Measurements from ENCODE around the gene UBL4A.
"Not testable (repeated sequence)": the region's sequence is repeated elsewhere in the genome, so short reads cannot be mapped to it uniquely, and the experiment has no call there.

The UBL4A gene

GRCh38 chrX:154507673-154508383 lies 21.4 kb upstream of the UBL4A start:
- DNase-seq (ENCODE audit: low spot score), result no peak

DNA sequence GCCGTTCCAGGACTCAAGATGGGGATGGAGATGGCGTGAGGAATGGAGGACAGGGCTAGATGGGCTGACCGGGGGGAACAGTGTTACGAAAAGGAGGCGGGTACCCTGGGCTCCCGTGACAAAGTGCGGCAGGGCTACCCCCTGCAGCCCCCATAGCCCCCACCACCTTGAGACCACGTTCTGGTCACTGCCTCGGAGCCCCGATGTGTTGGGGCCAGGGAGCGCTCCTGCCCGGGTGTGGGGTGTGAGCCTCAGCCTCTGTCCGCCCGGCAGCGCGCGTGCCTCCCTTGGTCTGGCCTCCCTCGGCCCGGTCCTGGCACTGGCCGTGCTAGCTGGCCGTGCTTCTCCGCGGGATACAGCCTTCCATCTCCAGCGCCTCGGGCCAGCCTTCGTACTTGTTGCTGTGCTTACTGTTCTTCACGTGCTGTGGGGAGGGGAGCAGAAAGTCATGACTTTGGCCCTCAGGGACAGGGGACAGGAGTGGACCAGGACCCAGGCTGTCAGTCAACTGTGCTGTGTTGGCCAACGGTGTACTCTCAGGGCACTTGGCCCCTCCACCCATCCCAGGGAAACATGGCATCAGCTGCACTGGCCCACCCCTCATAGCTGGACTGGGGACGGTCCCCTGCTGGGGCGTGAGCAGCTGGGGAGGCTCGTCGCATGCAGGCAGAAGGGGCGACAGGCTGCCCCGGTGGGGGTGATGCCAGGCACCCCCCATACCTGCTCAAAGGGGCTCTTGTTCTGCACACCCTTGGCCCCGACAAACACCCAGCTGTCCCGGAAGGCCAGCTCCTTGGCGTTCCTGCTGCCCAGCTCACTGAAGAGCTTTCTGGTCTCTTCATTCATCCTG lies 20.3 kb upstream of the UBL4A start:
- DNase-seq (ENCODE audit: low spot score), result no peak

- DNase-seq (ENCODE audit: low spot score), result peak; percentile 29
Observed at GRCh38 chrX:154505734-154506133, 19.3 kb upstream of the UBL4A start.

- no peak for DNase-seq (ENCODE audit: low spot score)
Observed at GRCh38 chrX:154502989-154503388, 16.6 kb upstream of the UBL4A start.

DNA sequence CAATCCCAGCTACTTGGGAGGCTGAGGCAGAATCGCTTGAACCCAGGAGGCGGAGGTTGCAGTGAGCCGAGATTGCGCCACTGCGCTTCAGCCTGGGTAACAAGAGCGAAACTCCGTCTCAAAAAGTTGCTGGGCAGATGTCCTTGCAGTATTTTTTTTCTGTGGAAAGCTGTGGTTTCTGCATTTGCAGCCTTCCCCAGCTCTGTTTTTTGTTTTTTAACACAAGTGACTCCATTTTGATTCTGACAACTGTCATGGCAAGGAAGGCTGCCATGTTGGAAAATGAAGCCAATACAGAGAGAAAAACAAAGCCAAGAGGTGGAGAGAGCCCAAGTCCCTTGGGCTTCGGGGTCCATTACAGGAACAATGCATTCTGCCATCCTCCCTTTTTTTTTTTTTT lies 15.7 kb upstream of the UBL4A start:
- DNase-seq (ENCODE audit: low spot score), result no peak

- not testable (repeated sequence) for DNase-seq (ENCODE audit: low spot score)
Observed at GRCh38 chrX:154501423-154501822, 15.0 kb upstream of the UBL4A start.

DNA sequence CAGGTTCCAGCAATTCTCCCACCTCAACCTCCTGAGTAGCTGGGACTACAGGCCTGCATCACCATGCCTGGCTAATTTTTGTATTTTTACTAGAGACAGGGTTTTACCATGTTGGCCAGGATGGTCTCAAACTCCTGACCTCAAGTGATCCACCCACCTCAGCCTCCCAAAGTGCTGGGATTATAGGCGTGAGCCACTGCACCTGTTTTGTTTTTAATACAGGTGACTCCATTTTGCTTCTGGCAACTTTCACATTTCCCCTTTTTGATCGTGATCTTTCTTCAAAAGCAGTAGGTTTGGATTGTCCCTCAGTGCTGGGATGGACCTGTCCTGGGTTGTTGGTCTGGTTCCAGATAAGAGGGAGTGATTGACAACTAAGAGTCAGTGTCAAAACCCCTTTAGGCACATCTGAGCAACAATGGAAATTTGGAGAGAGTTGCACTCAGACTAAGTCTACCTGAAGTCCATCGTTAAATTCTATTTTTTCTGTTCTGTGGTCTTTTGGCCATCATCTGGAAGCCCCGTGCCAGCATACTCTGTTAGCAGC lies 10.2 kb upstream of the UBL4A start:
- not testable (repeated sequence) for DNase-seq (ENCODE audit: low spot score)

DNA sequence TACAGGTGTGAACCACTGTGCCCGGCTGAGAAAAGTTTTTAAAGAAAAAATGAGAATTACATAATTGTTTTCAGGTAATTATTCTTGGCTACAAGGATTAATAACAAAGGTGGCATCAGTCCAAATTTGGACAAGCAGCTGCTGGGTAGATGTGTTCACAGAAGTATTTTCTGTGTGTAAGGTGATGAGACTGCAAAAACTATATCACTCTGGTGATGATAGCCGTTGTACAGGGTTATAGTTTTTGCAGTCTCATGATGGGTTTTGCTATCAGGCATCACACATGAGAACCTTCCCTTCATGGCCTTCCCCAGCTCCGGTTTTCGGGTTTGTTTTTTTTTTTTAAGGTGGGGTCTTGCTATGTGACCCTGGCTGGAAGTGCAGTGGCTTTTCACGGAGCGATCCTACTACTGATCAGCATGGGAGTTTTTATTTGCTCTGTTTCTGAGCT lies 9.1 kb upstream of the UBL4A start:
- DNase-seq (ENCODE audit: low spot score), result no peak

GRCh38 chrX:154494715-154495114 lies 8.3 kb upstream of the UBL4A start:
- no peak for DNase-seq (ENCODE audit: low spot score)

GRCh38 chrX:154490414-154491083 lies 4.1 kb upstream of the UBL4A start, which contains the start of gene SLC10A3:
Gene SLC10A3 (minus strand): TSS chrX:154490629. CDS start chrX:154488940, 1,689 bp downstream.
- peak; percentile 95 for DNase-seq (ENCODE audit: low spot score)

GRCh38 chrX:154490021-154490413 lies 3.6 kb upstream of the UBL4A start:
- peak; percentile 54 for DNase-seq (ENCODE audit: low spot score)

- no peak for DNase-seq (ENCODE audit: low spot score)
Observed at GRCh38 chrX:154489182-154489581, 2.8 kb upstream of the UBL4A start.

- DNase-seq (ENCODE audit: low spot score), result no peak
Observed at GRCh38 chrX:154488336-154489075, 2.1 kb upstream of the UBL4A start.

GRCh38 chrX:154487518-154488290 lies 1.3 kb upstream of the UBL4A start:
- no peak for DNase-seq (ENCODE audit: low spot score)

GRCh38 chrX:154486052-154486395 lies 391 bp downstream of the UBL4A start:
- no peak for DNase-seq (ENCODE audit: low spot score)

DNA sequence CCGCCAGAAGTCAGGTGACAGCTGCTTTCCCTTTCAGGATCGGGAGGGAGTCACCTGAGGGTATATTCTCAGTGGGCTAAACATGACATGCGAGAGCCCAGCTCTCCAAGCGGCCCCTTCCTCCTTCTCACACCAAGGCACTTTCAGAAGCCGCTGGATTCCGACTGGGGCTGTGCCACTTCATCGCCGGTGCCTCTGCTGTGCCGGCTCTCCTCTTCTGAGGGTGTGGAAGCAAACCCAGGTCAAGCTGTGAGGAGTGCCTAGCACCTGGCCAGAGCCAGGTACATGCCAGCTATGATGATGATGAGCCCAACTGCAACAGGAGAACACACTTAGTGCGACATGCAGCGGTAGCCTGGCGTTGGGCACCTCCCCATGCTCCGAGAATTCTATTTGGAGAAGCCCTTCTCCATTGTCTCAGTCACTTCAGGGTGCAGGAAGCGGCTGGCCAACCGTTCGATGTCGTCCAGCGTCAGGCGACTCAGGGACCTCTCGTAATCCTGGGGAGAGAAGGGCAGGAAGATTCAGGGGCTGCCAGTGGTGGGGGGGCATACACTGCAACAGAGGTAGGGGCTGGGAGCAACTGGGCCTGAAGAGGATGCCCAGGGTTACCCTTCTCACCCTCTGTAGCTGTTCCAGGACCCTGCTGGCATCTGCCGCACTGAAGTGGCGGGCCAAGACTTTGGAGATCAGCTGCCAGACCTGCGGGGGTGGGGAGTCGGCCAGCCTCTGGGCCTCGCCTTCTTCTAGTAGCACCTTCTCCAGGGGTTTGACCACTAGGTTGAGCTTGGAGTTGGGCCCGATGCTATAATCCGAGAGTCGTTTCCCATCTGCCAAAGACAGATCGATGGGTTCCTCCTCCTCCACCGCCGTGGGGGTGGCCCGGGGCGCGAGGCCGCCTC lies 1.0 kb downstream of the UBL4A start:
- DNase-seq (ENCODE audit: low spot score), result no peak

GRCh38 chrX:154484255-154485149 lies 1.9 kb downstream of the UBL4A start:
- DNase-seq (ENCODE audit: low spot score), result no peak

DNA sequence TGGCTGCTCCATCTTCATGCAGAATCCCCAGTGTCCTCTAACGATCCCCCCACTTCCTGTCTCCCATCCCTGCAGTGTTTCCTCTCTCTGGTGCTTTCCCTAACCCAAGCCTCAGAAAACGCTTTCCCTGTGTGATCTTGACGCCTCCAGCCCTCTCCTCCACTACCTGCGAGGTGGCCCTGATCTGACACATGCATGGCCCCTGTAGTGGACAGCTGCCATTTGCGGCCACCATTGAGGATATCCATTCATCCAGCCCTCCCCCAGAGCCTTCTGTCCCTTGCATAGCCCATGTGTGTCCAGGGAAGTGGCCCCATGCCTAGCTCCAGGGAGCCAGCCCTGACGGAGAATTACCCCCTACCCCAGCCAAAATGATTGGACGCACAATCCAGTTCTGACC lies 3.1 kb downstream of the UBL4A start:
- DNase-seq (ENCODE audit: low spot score), result no peak

DNA sequence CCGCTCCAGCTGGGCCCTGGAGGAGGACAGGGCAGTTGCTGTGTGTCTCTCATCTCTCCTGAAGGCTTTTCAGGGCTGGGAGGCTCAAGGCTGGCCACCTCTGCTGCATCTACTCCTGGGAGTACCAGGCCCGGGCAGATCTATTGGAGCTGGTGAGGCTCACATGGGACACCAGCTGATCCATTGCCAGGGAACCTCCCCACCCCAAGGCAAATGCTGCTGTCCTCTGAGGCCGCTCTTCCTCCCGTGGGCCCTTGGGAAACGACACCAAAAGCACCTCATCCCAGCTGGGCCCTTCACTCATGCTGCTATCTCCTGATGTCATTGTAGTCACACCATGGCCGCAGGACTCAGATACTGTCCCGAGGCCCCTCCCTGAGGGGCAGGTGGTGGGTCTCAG lies 3.6 kb downstream of the UBL4A start:
- no peak for DNase-seq (ENCODE audit: low spot score)
